ENCODE data around the gene PSMD7.

DNA sequence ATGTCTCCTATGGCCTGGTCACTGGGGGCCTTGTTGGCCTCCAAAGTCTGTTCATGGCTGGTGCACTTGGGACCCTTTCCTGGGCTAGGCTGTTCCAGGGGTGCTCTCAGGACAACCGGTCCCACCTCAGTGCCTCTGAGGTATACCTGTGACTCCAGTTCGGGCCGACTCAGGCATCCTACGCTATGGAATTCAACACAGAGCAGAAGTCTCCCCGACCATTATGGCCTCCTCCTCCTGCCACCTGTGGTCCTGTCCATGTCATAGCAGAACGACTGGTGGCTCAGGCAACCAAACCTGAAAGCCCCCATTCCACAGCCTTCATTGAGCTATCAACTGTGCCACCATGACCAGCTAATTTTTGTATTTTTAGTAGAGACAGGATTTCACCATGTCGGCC, 8.5 kb upstream of the PSMD7 start:
- TF ChIP-seq GATA1 (IDR thresholded peaks at IDR 0.05; ENCODE audit: low read depth, low read length), result no peak
- TF ChIP-seq POLR2A (IDR thresholded peaks at IDR 0.05; ENCODE audit: low read length), result no peak
